HepG2 (cell line): Measurements from ENCODE around the gene CHAF1A. TPM values are rescaled to one million over a fixed set of nuclear protein-coding genes. Genes with fewer than 3 reads are reported as not detected.

Source experiments
- ATAC-seq: fragments of 200-7000 bp; cut with Tn5 transposase; 3 replicates; pipeline ENCODE4 v1.9.1; 2020; ENCODE audit warnings: mild to moderate bottlenecking, moderate library complexity
- BruUV-seq: library from RNA; stranded (reverse); fragments of 400-500 nt; replicated peaks from 2 replicates; lab custom pipeline; 2021; lab: Mats Ljungman, UMichigan
- CTCF ChIA-PET: fragments of 300-600 bp; formaldehyde crosslinking; extraction: SDS; loops from one replicate; lab custom pipeline; 2021; ENCODE audit warnings: low total read pairs, inconsistent platforms, low intra/inter-chr PET ratio; lab: Yijun Ruan, JAX
- POLR2A ChIA-PET: fragments of 350-600 bp; sonication (Branson Sonifier 250); formaldehyde crosslinking; loops from one replicate; lab custom pipeline; 2020; ENCODE audit warnings: antibody characterized with exemption, inconsistent platforms; lab: Yijun Ruan, JAX
- DNase-seq: peaks from one replicate; pipeline ENCODE4 v3.0.0-alpha.2; 2015; ENCODE audit warnings: low spot score
- FAIRE-seq: peaks from 3 replicates; lab custom pipeline; 2011; peaks lifted over from hg19 to GRCh38; lab: Jason Lieb, UNC
- H2AFZ ChIP-seq: one replicate; pipeline ENCODE4 v1.6.1; 2011; ENCODE audit warnings: low read length, inconsistent platforms
- H3K27ac ChIP-seq: fragments of 300-600 bp; 3 replicates; pipeline ENCODE4 v1.8.0; 2011; ENCODE audit warnings: mixed run types, mild to moderate bottlenecking, mixed read lengths, low read length, inconsistent platforms; ENCODE audit not compliant: insufficient read depth; ENCODE audit errors: extremely low read length
- H3K27me3 ChIP-seq, 2 experiments: fragments of 200-600 bp in 1 of 2; 2 replicates in 1 of 2; 3 replicates in 1 of 2; pipeline versions ENCODE4 v1.6.0 to v1.8.0; 2011; ENCODE audit warnings: low read length in 2 of 2, mild to moderate bottlenecking in 2 of 2, moderate library complexity in 2 of 2, inconsistent platforms in 1 of 2; ENCODE audit not compliant: insufficient read depth in 2 of 2, control insufficient read depth in 1 of 2
- H3K36me3 ChIP-seq, 2 experiments: fragments of 200-600 bp in 1 of 2; replicated peaks in 1 of 2; 2 replicates in 1 of 2; 3 replicates in 1 of 2; pipeline versions ENCODE4 v1.5.1 to v1.8.0; 2011; ENCODE audit warnings: low read length in 2 of 2, inconsistent platforms in 1 of 2; ENCODE audit not compliant: insufficient read depth in 2 of 2, control insufficient read depth in 1 of 2
- H3K4me1 ChIP-seq: 2 replicates; pipeline ENCODE4 v1.5.1; 2012; ENCODE audit warnings: low read length, inconsistent platforms; ENCODE audit not compliant: insufficient read depth
- H3K4me2 ChIP-seq: 2 replicates; pipeline ENCODE4 v1.6.0; 2011; ENCODE audit warnings: low read depth, low read length, inconsistent platforms
- H3K4me3 ChIP-seq, 3 experiments: fragments of 200-600 bp in 1 of 3; sonication (generic), shearing (Covaris generic) in 1 of 3; replicated peaks in 1 of 3; 2 replicates each; pipeline ENCODE4 v1.5.1; 2011 to 2016; ENCODE audit warnings: low read length in 3 of 3, inconsistent platforms in 2 of 3, low read depth in 2 of 3, mild to moderate bottlenecking in 2 of 3, control low read depth in 1 of 3, mixed read lengths in 1 of 3; ENCODE audit not compliant: insufficient read depth in 1 of 3
- H3K79me2 ChIP-seq: one replicate; pipeline ENCODE4 v1.6.1; 2011; ENCODE audit warnings: low read length, inconsistent platforms; ENCODE audit not compliant: insufficient read depth
- H3K9ac ChIP-seq: 2 replicates; pipeline ENCODE4 v1.6.0; 2011; ENCODE audit warnings: mild to moderate bottlenecking, low read depth, low read length, inconsistent platforms; ENCODE audit not compliant: insufficient read depth
- H3K9me3 ChIP-seq: 2 replicates; pipeline ENCODE4 v1.5.1; 2012; ENCODE audit warnings: mild to moderate bottlenecking, low read length
- H4K20me1 ChIP-seq: 2 replicates; pipeline ENCODE4 v1.6.0; 2011; ENCODE audit warnings: inconsistent platforms, mild to moderate bottlenecking, low read length, moderate library complexity; ENCODE audit not compliant: insufficient read depth
- GTF2F1 ChIP-seq: fragments of 150-350 bp; IDR thresholded peaks from 2 replicates; pipeline ENCODE4 v1.6.1; 2014; ENCODE audit warnings: low read length
- HDAC1 ChIP-seq: sonication (generic); formaldehyde crosslinking; IDR thresholded peaks from 2 replicates; pipeline ENCODE4 v1.5.1; 2020; ENCODE audit warnings: mild to moderate bottlenecking, missing genetic modification reagents
- HOXA5 ChIP-seq: sonication (generic); formaldehyde crosslinking; IDR thresholded peaks from 2 replicates; pipeline ENCODE4 v1.4.0; 2020; ENCODE audit warnings: missing genetic modification reagents
- RARA ChIP-seq: IDR thresholded peaks from 2 replicates; pipeline ENCODE4 v1.6.1; 2016; ENCODE audit warnings: missing genetic modification reagents, missing compliant biosample characterization
- SAFB2 ChIP-seq: sonication (generic); formaldehyde crosslinking; IDR thresholded peaks from 2 replicates; pipeline ENCODE4 v1.5.1; 2020; ENCODE audit warnings: missing genetic modification reagents, low read depth, mild to moderate bottlenecking, borderline replicate concordance
- TARDBP ChIP-seq: sonication (generic); formaldehyde crosslinking; IDR thresholded peaks from 2 replicates; pipeline ENCODE4 v1.8.0; 2022; ENCODE audit warnings: mild to moderate bottlenecking, missing genetic modification reagents
- ZFP37 ChIP-seq: sonication (generic); formaldehyde crosslinking; IDR thresholded peaks from 2 replicates; pipeline ENCODE4 v1.4.0; 2020; ENCODE audit warnings: missing genetic modification reagents, borderline replicate concordance
- ZFX ChIP-seq: sonication (generic); formaldehyde crosslinking; IDR thresholded peaks from 2 replicates; pipeline ENCODE4 v1.4.0; 2020; ENCODE audit warnings: mild to moderate bottlenecking, low read depth, missing genetic modification reagents, moderate library complexity
- ZNF143 ChIP-seq: sonication (generic); formaldehyde crosslinking; IDR thresholded peaks from 2 replicates; pipeline ENCODE4 v1.4.0; 2020; ENCODE audit warnings: missing genetic modification reagents
- ZNF557 ChIP-seq: sonication (generic); formaldehyde crosslinking; IDR thresholded peaks from 2 replicates; pipeline ENCODE4 v1.4.0; 2020; ENCODE audit warnings: missing genetic modification reagents
- ZNF879 ChIP-seq: sonication (generic); formaldehyde crosslinking; IDR thresholded peaks from 2 replicates; pipeline ENCODE4 v1.8.1; 2023; ENCODE audit warnings: missing genetic modification reagents
- WGBS: methylation state at CpG from one replicate; pipeline ENCODE4 v1.1.6; 2017; ENCODE audit warnings: low lambda C conversion rate; 5-methylcytosine and 5-hydroxymethylcytosine counted together
- in situ Hi-C: cut with HindIII; loops from 2 replicates; pipeline ENCODE4 v1.10.0; 2017; ENCODE audit warnings: low pct_unique_long_range_greater_than_20kb; ENCODE audit not compliant: extremely low pct_ligation_motif_present
- intact Hi-C: fragments of 100-400 bp; cut with micrococcal nuclease; formaldehyde crosslinking; loops from one replicate; pipeline ENCODE4 v1.10.0; 2022; ENCODE audit not compliant: unreplicated experiment
- polyA plus RNA-seq, 8 experiments: library from polyadenylated mRNA; depleted of rRNA in 3 of 8; stranded (reverse) in 7 of 8; unstranded in 1 of 8; fragments of >200 nt; fragmentation: Illumina TruSeq in 4 of 8; extraction: Trizol in 4 of 8; gene quantifications; 2 replicates each; pipeline versions ENCODE4 v1.2.1 to v1.2.3, GENCODE V29; 2011 to 2016; ENCODE audit warnings: low read depth in 4 of 8, missing spikeins in 1 of 8, mixed read lengths in 1 of 8; ENCODE audit not compliant: insufficient read depth in 1 of 8
- total RNA-seq, 5 experiments: library from RNA; depleted of rRNA; stranded (reverse); fragments of >200 nt; fragmentation: Illumina TruSeq; extraction: Trizol; gene quantifications; 2 replicates each; pipeline ENCODE4 v1.2.3, GENCODE V29; 2016; ENCODE audit warnings: low read depth in 1 of 5
- TF ChIP-seq, protein P1 (sequence below): sonication (generic); formaldehyde crosslinking; IDR thresholded peaks from 2 replicates; pipeline ENCODE4 v1.4.0; 2020; ENCODE audit warnings: missing genetic modification reagents, borderline replicate concordance
- TF ChIP-seq, protein P2 (sequence below): sonication (generic); formaldehyde crosslinking; IDR thresholded peaks from 2 replicates; pipeline ENCODE4 v1.4.0; 2020; ENCODE audit warnings: missing genetic modification reagents, mild to moderate bottlenecking, borderline replicate concordance
- TF ChIP-seq, protein P3 (sequence below): sonication (generic); formaldehyde crosslinking; IDR thresholded peaks from 2 replicates; pipeline ENCODE4 v1.8.0; 2022; ENCODE audit warnings: missing genetic modification reagents, mild to moderate bottlenecking, borderline replicate concordance

Gene CHAF1A
- total and polyA plus RNA-seq, 2 of the 13 experiments (the other 11 are each of a cell fraction or from before 2014, with no cell fraction given), result 11.0 to 34.8 TPM

DNA sequence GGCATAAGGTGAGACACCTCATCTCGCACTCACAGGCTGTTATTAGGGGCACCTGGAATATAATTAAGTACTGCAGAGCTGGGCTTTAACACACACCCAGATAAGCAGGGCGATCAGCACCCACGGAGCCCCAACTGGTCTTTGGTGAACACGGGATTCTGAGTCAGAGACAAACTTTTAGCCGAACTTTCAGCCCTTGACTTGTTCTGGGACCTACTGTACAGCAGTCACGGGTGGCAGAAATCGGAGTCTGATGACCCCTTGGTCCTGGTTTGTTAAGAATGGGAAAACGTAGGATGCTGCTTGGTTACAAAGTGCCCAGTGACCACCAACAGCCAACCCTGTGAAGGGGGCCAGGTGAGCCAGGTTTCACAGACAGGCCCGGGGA, 11.1 kb upstream of the CHAF1A start (continued):
- TF ChIP-seq, protein P1, sequence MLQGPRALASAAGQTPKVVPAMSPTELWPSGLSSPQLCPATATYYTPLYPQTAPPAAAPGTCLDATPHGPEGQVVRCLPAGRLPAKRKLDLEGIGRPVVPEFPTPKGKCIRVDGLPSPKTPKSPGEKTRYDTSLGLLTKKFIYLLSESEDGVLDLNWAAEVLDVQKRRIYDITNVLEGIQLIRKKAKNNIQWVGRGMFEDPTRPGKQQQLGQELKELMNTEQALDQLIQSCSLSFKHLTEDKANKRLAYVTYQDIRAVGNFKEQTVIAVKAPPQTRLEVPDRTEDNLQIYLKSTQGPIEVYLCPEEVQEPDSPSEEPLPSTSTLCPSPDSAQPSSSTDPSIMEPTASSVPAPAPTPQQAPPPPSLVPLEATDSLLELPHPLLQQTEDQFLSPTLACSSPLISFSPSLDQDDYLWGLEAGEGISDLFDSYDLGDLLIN (CRISPR knock-in tag), result no peak
- TF ChIP-seq HOXA5 (CRISPR knock-in tag) (no peak), ZFX (CRISPR knock-in tag) (no peak), GTF2F1 (no peak)
- TF ChIP-seq, protein P2, sequence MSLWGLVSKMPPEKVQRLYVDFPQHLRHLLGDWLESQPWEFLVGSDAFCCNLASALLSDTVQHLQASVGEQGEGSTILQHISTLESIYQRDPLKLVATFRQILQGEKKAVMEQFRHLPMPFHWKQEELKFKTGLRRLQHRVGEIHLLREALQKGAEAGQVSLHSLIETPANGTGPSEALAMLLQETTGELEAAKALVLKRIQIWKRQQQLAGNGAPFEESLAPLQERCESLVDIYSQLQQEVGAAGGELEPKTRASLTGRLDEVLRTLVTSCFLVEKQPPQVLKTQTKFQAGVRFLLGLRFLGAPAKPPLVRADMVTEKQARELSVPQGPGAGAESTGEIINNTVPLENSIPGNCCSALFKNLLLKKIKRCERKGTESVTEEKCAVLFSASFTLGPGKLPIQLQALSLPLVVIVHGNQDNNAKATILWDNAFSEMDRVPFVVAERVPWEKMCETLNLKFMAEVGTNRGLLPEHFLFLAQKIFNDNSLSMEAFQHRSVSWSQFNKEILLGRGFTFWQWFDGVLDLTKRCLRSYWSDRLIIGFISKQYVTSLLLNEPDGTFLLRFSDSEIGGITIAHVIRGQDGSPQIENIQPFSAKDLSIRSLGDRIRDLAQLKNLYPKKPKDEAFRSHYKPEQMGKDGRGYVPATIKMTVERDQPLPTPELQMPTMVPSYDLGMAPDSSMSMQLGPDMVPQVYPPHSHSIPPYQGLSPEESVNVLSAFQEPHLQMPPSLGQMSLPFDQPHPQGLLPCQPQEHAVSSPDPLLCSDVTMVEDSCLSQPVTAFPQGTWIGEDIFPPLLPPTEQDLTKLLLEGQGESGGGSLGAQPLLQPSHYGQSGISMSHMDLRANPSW (CRISPR knock-in tag), result no peak

DNA sequence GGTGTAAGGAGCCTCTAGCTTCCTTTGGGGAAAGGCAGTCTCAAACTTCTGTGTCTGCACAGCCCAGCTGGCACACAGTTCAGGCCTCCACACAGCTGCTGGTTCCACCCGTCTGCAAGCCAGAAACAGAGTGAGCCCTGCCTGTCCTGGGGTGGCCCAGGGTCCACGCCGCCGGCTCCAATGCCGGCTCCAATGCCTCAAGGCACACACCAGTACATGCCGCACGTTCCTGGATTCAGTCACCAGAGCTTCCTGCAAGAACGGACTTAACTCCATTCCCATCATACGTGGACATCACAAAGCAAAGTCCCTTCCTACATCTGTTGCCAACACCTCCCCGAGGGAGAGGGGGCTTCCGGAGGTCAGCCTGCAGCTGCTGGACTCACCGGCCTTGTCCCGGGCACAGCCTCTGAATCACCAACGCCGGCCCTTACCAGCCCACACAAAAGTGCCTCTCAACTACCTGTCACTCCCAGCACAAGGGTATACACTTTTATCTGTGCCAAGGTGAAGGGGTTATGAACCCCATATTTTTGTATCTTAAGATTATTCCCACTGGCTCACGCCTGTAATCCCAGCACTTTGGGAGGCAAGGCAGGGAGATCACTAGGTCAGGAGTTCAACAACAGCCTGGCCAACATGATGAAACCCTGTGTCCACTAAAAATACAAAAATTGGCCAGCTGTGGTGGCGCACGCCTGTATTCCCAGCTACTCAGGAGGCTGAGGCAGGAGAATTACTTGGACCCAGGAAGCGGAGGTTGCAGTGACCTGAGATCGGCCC, 10.5 kb upstream of the CHAF1A start:
- Histone ChIP-seq H3K9me3 (no peaks in the 10 kb centered on the region), H3K9ac (peak overlapping the region; percentile 76), H3K4me2 (peak overlapping the region; percentile 87), H3K27ac (peak overlapping the region; percentile 95), H3K4me3 (peak overlapping the region; percentile 17 to 60 (median 34); a peak in 5 of 6 replicates), H3K79me2 (peaks cover 82% of the 10 kb centered on the region), H3K4me1 (peaks cover 82% of the 10 kb centered on the region), H3K36me3 (peaks cover 11 to 27% of the 10 kb centered on the region in 2 experiments), H4K20me1 (0 out of 2 replicates have a peak, but pooled peaks cover 6% of the 10 kb centered on the region), H3K27me3 (no peaks in the 10 kb centered on the region), H2AFZ (no peak overlapping the region)
- FAIRE-seq (peak; percentile 84), DNase-seq (peak; percentile 84), ATAC-seq (peak; percentile 77)
- WGBS, result 5% methylated on average over 13 of the region's 20 CpGs
- BruUV-seq, result no TSS peak
- CTCF ChIA-PET, result no interaction called here
- intact Hi-C loops, result no loop called here
- in situ Hi-C loops, result no loop called here
- POLR2A ChIA-PET, result interaction anchor here (0.9 to 3.2 kb wide), 8 partner anchors 9 to 124 kb away, joined by 3 to 64 read pairs (median 10); partner anchors contain the start of genes CHAF1A, MPND and SH3GL1
- TF ChIP-seq HDAC1 (CRISPR knock-in tag), result 0 out of 2 replicates have a peak, but pooled peaks have one; percentile 4
- TF ChIP-seq ZFP37 (CRISPR knock-in tag), result no peak
- 0 out of 2 replicates have a peak, but pooled peaks have one; percentile 11 for TF ChIP-seq ZNF879 (CRISPR knock-in tag)
- TF ChIP-seq, protein P3, sequence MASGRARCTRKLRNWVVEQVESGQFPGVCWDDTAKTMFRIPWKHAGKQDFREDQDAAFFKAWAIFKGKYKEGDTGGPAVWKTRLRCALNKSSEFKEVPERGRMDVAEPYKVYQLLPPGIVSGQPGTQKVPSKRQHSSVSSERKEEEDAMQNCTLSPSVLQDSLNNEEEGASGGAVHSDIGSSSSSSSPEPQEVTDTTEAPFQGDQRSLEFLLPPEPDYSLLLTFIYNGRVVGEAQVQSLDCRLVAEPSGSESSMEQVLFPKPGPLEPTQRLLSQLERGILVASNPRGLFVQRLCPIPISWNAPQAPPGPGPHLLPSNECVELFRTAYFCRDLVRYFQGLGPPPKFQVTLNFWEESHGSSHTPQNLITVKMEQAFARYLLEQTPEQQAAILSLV, result 0 out of 2 replicates have a peak, but pooled peaks have one; percentile 36
- TF ChIP-seq ZNF143, result peak; percentile 37; the same call in 1 of the 2 replicates
- peak; percentile 36; the same call in 1 of the 2 replicates for TF ChIP-seq SAFB2 (CRISPR knock-in tag)
- peak; percentile 90 for TF ChIP-seq RARA (CRISPR knock-in tag)
- TF ChIP-seq TARDBP (CRISPR knock-in tag), result 0 out of 2 replicates have a peak, but pooled peaks have one; percentile 40
- TF ChIP-seq ZNF557, result peak; percentile 77; the same call in 1 of the 2 replicates
